Endothelial cell of umbilical vein (primary cell): Measurements from ENCODE around the gene IL22. TPM values are rescaled to one million over a fixed set of nuclear protein-coding genes. Genes with fewer than 3 reads are reported as not detected.

ENCODE experiments used
- BruUV-seq: library from RNA; stranded (reverse); fragments of 400-500 nt; replicated peaks from 2 replicates; lab custom pipeline; 2021; lab: Mats Ljungman, UMichigan
- CTCF ChIA-PET: fragments of 300-600, 350-600 bp; sonication (Branson Sonifier 250); formaldehyde crosslinking; loops from one replicate; lab custom pipeline; 2021; ENCODE audit warnings: antibody characterized with exemption, inconsistent platforms; lab: Charles Lee
- POLR2A ChIA-PET: fragments of 300-600, 350-600 bp; sonication (Branson Sonifier 250); formaldehyde crosslinking; loops from one replicate; lab custom pipeline; 2021; ENCODE audit warnings: antibody characterized with exemption, inconsistent platforms; lab: Charles Lee
- DNase-seq: peaks from one replicate; pipeline ENCODE4 v3.0.0-alpha.2; 2011; ENCODE audit warnings: low read depth, low spot score
- FAIRE-seq: peaks from 2 replicates; lab custom pipeline; 2011; peaks lifted over from hg19 to GRCh38; lab: Jason Lieb, UNC
- H2AFZ ChIP-seq: 2 replicates; pipeline ENCODE4 v1.6.0; 2012; ENCODE audit warnings: low read depth, low read length, control low read depth, inconsistent platforms
- H3K27ac ChIP-seq: 2 replicates; pipeline ENCODE4 v1.5.1; 2011; ENCODE audit warnings: low read depth, mild to moderate bottlenecking, control low read depth, low read length, moderate library complexity; ENCODE audit not compliant: insufficient read depth
- H3K27me3 ChIP-seq, 2 experiments: 2 replicates each; pipeline versions ENCODE4 v1.6.0 to v1.6.1; 2011; ENCODE audit warnings: low read length in 2 of 2, mixed read lengths in 1 of 2; ENCODE audit not compliant: control insufficient read depth in 2 of 2, insufficient read depth in 2 of 2
- H3K36me3 ChIP-seq, 2 experiments: 2 replicates in 1 of 2; 3 replicates in 1 of 2; pipeline ENCODE4 v1.5.1; 2011; ENCODE audit warnings: low read length in 2 of 2, mild to moderate bottlenecking in 1 of 2, moderate library complexity in 1 of 2; ENCODE audit not compliant: control insufficient read depth in 2 of 2, insufficient read depth in 2 of 2; ENCODE audit errors: extremely low read depth in 1 of 2
- H3K4me1 ChIP-seq: 3 replicates; pipeline ENCODE4 v1.5.1; 2011; ENCODE audit warnings: mild to moderate bottlenecking, low read length; ENCODE audit not compliant: control insufficient read depth, insufficient read depth; ENCODE audit errors: extremely low read depth
- H3K4me2 ChIP-seq: 2 replicates; pipeline ENCODE4 v1.6.1; 2011; ENCODE audit warnings: low read length, control low read depth, mixed read lengths; ENCODE audit not compliant: insufficient read depth
- H3K4me3 ChIP-seq, 3 experiments: fragments of 200-600 bp in 1 of 3; sonication (generic), shearing (Covaris generic) in 1 of 3; replicated peaks in 1 of 3; 2 replicates each; pipeline ENCODE4 v1.5.1; 2011 to 2016; ENCODE audit warnings: control low read depth in 3 of 3, low read length in 3 of 3, mild to moderate bottlenecking in 2 of 3, inconsistent platforms in 1 of 3, low read depth in 1 of 3, moderate library complexity in 1 of 3; ENCODE audit not compliant: insufficient read depth in 1 of 3
- H3K79me2 ChIP-seq: 2 replicates; pipeline ENCODE4 v1.6.0; 2012; ENCODE audit warnings: low read length, inconsistent platforms; ENCODE audit not compliant: control insufficient read depth, insufficient read depth
- H3K9ac ChIP-seq: replicated peaks from 2 replicates; pipeline ENCODE3; 2011; ENCODE audit warnings: low read length, control low read depth; ENCODE audit not compliant: insufficient read depth; ENCODE audit errors: extremely low read depth
- H3K9me1 ChIP-seq: replicated peaks from 3 replicates; pipeline ENCODE4 v1.6.0; 2011; ENCODE audit warnings: mild to moderate bottlenecking, low read length; ENCODE audit not compliant: control insufficient read depth, insufficient read depth; ENCODE audit errors: extremely low read depth
- H3K9me3 ChIP-seq: replicated peaks from 2 replicates; pipeline ENCODE4 v1.5.1; 2012; ENCODE audit warnings: low read length, inconsistent platforms; ENCODE audit not compliant: control insufficient read depth, insufficient read depth
- H4K20me1 ChIP-seq: replicated peaks from 2 replicates; pipeline ENCODE3; 2011; ENCODE audit warnings: mild to moderate bottlenecking, low read length; ENCODE audit not compliant: control insufficient read depth, insufficient read depth; ENCODE audit errors: extremely low read depth
- CTCF ChIP-seq, 2 donors: IDR thresholded peaks; 1 replicate in 1 of 2; 2 replicates in 1 of 2; pipeline ENCODE4 v1.5.1; 2011; ENCODE audit warnings: low read length in 2 of 2, mild to moderate bottlenecking in 2 of 2, moderate library complexity in 2 of 2, control low read depth in 1 of 2, inconsistent platforms in 1 of 2, low read depth in 1 of 2; ENCODE audit not compliant: insufficient read depth in 1 of 2; ENCODE audit errors: extremely low read depth in 1 of 2
- EZH2 ChIP-seq: IDR thresholded peaks from 2 replicates; pipeline ENCODE4 v1.6.1; 2012; ENCODE audit warnings: borderline replicate concordance, low read depth, mild to moderate bottlenecking, moderate library complexity, low read length, inconsistent platforms; ENCODE audit not compliant: severe bottlenecking
- FOS ChIP-seq: IDR thresholded peaks from 2 replicates; pipeline ENCODE4 v1.6.1; 2011; ENCODE audit warnings: mild to moderate bottlenecking, low read length, moderate library complexity, borderline replicate concordance; ENCODE audit not compliant: insufficient read depth
- GATA2 ChIP-seq: IDR thresholded peaks from 2 replicates; pipeline ENCODE4 v1.7.0; 2011; ENCODE audit warnings: low read depth, mild to moderate bottlenecking, moderate library complexity, mixed read lengths, low read length; ENCODE audit not compliant: insufficient read length, insufficient read depth
- JUN ChIP-seq: IDR thresholded peaks from 2 replicates; pipeline ENCODE4 v1.6.1; 2011; ENCODE audit warnings: borderline replicate concordance, low read depth; ENCODE audit not compliant: insufficient read length, insufficient read depth
- MAX ChIP-seq: IDR thresholded peaks from 2 replicates; pipeline ENCODE4 v1.6.1; 2011; ENCODE audit not compliant: insufficient read depth, insufficient read length
- MYC ChIP-seq: IDR thresholded peaks from one replicate; pipeline ENCODE4 v1.6.1; 2011; ENCODE audit warnings: mild to moderate bottlenecking, low read depth, low read length
- POLR2A ChIP-seq: IDR thresholded peaks from 2 replicates; pipeline ENCODE4 v1.6.1; 2012; ENCODE audit warnings: low read depth, mild to moderate bottlenecking, control low read depth, low read length
- POLR2AphosphoS5 ChIP-seq: IDR thresholded peaks from 2 replicates; pipeline ENCODE4 v1.6.1; 2012; ENCODE audit warnings: low read depth, mild to moderate bottlenecking, control low read depth, low read length, moderate library complexity; ENCODE audit not compliant: insufficient read depth
- dilution Hi-C: fragments of 300-500 bp; cut with MboI; formaldehyde crosslinking; loops from one replicate; pipeline ENCODE4 v1.15.0; 2019; ENCODE audit warnings: low sequenced_read_pairs; ENCODE audit not compliant: extremely low pct_ligation_motif_present
- intact Hi-C: fragments of 100-400 bp; cut with micrococcal nuclease; formaldehyde crosslinking; loops from one replicate; pipeline ENCODE4 v1.10.0; 2022
- polyA plus RNA-seq, 4 experiments: library from polyadenylated mRNA; depleted of rRNA in 3 of 4; stranded (reverse) in 3 of 4; unstranded in 1 of 4; fragments of >200 nt; gene quantifications; 2 replicates each; pipeline versions ENCODE4 v1.2.1 to v1.2.3, GENCODE V29; 2011 to 2012; ENCODE audit warnings: missing spikeins in 1 of 4
- total RNA-seq: library from RNA; stranded (reverse); gene quantifications from 2 replicates; pipeline ENCODE4 v1.2.3, GENCODE V29; 2021

Gene IL22
- total and polyA plus RNA-seq, 2 donors (not counting 3 experiments of a cell fraction or from before 2014, with no cell fraction given), result not detected

- H3K4me3 ChIP-seq, result no peak overlapping the region
- DNase-seq (no peak), FAIRE-seq (no peak)
- no peaks in the 10 kb centered on the region for H4K20me1 ChIP-seq
- no peaks in the 10 kb centered on the region for H3K9me1 ChIP-seq
- H3K4me1 ChIP-seq, result peaks cover 4% of the 10 kb centered on the region
- no peaks in the 10 kb centered on the region for H3K36me3 ChIP-seq
- H3K27me3 ChIP-seq, result peaks cover 1 to 3% of the 10 kb centered on the region in 2 experiments
- BruUV-seq, result no TSS peak
- ChIA-PET POLR2A (no interaction called here), CTCF (interaction anchor here (1.0 to 1.8 kb wide), 4 partner anchors 14 to 80 kb away, joined by 3 to 11 read pairs (median 4); no protein-coding TSS in a partner anchor)
- intact Hi-C loops (no loop called here), dilution Hi-C loops (no loop called here)
- no peak for TF ChIP-seq POLR2AphosphoS5
- no peak for TF ChIP-seq GATA2
- no peak for TF ChIP-seq FOS
- TF ChIP-seq EZH2, result no peak
- no peak for TF ChIP-seq CTCF (IDR thresholded peaks at IDR 0.05; ENCODE audit: extremely low read depth in 1 of 2, insufficient read depth in 1 of 2, low read depth in 1 of 2, low read length in 2 of 2)
- no peak for TF ChIP-seq JUN
- TF ChIP-seq MAX, result no peak
- TF ChIP-seq MYC, result no peak
- TF ChIP-seq POLR2A, result no peak
- H3K79me2 ChIP-seq, result no peaks in the 10 kb centered on the region
- H3K4me2 ChIP-seq, result no peak overlapping the region
- peak overlapping the region; percentile 61 for H2AFZ ChIP-seq
- H3K9ac ChIP-seq, result no peak overlapping the region
- H3K27ac ChIP-seq, result no peak overlapping the region
- no peaks in the 10 kb centered on the region for H3K9me3 ChIP-seq
Measured at GRCh38 chr12:68237078-68237477, 16.3 kb downstream of the IL22 start.
